ENCODE results near the gene LUC7L3. TPM values are rescaled to one million over a fixed set of nuclear protein-coding genes. Genes with fewer than 3 reads are reported as not detected.

The LUC7L3 gene
- total and polyA plus RNA-seq, 2 of the 13 experiments (the other 11 are each of a cell fraction or from before 2014, with no cell fraction given), result 108 to 120 TPM

DNA sequence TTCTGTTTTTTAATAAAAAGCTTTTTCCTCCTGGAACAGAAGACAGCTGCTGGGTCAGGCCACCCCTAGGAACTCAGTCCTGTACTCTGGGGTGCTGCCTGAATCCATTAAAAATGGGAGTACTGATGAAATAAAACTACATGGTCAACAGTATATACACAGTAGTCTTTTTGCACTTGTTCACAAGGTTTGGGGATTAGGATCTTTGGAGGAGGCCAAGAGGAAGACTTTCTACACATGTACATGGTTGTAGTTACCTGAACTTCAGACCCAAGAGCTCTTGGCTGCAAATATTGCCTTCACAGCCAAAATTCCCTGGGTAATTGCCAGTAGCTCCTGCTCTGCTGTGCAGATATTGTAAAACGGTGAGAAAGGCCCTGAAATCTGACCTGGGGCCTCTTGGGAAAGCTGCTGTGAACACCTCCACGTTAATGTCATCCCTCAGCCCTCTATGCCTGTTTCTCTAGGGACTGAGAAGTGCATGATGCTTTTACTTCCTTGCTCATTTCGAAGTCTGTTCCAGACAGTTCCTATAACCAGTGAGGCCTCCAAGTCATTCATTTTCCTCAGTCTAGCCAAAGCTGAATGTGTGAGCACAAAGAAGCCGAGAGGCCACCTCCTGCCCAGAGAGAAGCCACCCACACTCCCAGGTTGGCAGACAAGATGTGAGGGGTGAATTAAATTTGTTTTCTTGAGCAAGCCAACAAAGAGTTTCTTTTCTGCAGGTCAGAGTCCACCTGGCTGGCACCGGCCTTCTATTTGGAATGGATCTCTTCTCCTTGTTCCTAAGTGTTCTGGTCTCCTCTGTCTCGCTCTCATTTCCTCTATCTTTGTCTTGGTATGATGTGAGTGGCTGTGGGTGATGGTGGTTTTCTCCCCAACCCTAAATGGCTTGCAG is 27.6 kb upstream of the LUC7L3 start (continued):
- TF ChIP-seq ARID3A (IDR thresholded peaks at IDR 0.05; ENCODE audit: low read depth, low read length) (0 out of 2 replicates have a peak, but pooled peaks have one; percentile 25), RXRB (CRISPR knock-in tag; IDR thresholded peaks at IDR 0.05; ENCODE audit: borderline replicate concordance) (peak; percentile 36; the same call in 1 of the 2 replicates), ZFY (CRISPR knock-in tag; IDR thresholded peaks at IDR 0.05) (peak; percentile 30; the same call in 1 of the 2 replicates), PITX1 (CRISPR knock-in tag; IDR thresholded peaks at IDR 0.05) (peak; percentile 32; the same call in 1 of the 2 replicates), ZNF318 (CRISPR knock-in tag; IDR thresholded peaks at IDR 0.05) (peak; percentile 68; the same call in 1 of the 2 replicates), ZNF615 (CRISPR knock-in tag; IDR thresholded peaks at IDR 0.05; ENCODE audit: borderline replicate concordance) (0 out of 2 replicates have a peak, but pooled peaks have one; percentile 64), DPF2 (CRISPR knock-in tag; IDR thresholded peaks at IDR 0.05; ENCODE audit: borderline replicate concordance, low read depth) (peak; percentile 19; the same call in 1 of the 2 replicates), PHF21A (CRISPR knock-in tag; IDR thresholded peaks at IDR 0.05) (0 out of 2 replicates have a peak, but pooled peaks have one; percentile 15), HOXA5 (CRISPR knock-in tag; IDR thresholded peaks at IDR 0.05) (0 out of 2 replicates have a peak, but pooled peaks have one; percentile 41), FOXC1 (CRISPR knock-in tag; IDR thresholded peaks at IDR 0.05; ENCODE audit: borderline replicate concordance) (peak; percentile 22; the same call in 1 of the 2 replicates)
- TF ChIP-seq, protein P1, sequence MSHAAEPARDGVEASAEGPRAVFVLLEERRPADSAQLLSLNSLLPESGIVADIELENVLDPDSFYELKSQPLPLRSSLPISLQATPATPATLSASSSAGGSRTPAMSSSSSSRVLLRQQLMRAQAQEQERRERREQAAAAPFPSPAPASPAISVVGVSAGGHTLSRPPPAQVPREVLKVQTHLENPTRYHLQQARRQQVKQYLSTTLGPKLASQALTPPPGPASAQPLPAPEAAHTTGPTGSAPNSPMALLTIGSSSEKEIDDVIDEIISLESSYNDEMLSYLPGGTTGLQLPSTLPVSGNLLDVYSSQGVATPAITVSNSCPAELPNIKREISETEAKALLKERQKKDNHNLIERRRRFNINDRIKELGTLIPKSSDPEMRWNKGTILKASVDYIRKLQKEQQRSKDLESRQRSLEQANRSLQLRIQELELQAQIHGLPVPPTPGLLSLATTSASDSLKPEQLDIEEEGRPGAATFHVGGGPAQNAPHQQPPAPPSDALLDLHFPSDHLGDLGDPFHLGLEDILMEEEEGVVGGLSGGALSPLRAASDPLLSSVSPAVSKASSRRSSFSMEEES (CRISPR knock-in tag; IDR thresholded peaks at IDR 0.05), result no peak
- TF ChIP-seq, protein P2, sequence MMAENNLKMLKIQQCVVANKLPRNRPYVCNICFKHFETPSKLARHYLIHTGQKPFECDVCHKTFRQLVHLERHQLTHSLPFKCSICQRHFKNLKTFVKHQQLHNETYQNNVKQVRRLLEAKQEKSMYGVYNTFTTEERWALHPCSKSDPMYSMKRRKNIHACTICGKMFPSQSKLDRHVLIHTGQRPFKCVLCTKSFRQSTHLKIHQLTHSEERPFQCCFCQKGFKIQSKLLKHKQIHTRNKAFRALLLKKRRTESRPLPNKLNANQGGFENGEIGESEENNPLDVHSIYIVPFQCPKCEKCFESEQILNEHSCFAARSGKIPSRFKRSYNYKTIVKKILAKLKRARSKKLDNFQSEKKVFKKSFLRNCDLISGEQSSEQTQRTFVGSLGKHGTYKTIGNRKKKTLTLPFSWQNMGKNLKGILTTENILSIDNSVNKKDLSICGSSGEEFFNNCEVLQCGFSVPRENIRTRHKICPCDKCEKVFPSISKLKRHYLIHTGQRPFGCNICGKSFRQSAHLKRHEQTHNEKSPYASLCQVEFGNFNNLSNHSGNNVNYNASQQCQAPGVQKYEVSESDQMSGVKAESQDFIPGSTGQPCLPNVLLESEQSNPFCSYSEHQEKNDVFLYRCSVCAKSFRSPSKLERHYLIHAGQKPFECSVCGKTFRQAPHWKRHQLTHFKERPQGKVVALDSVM (CRISPR knock-in tag; IDR thresholded peaks at IDR 0.05), result 0 out of 2 replicates have a peak, but pooled peaks have one; percentile 6
